Measurements from ENCODE around the gene FARP1. TPM values are rescaled to one million over a fixed set of nuclear protein-coding genes. Genes with fewer than 3 reads are reported as not detected.

FARP1 gene
- total and polyA plus RNA-seq, 2 experiments from 2014 or later: 43.2 to 44.2 TPM

DNA sequence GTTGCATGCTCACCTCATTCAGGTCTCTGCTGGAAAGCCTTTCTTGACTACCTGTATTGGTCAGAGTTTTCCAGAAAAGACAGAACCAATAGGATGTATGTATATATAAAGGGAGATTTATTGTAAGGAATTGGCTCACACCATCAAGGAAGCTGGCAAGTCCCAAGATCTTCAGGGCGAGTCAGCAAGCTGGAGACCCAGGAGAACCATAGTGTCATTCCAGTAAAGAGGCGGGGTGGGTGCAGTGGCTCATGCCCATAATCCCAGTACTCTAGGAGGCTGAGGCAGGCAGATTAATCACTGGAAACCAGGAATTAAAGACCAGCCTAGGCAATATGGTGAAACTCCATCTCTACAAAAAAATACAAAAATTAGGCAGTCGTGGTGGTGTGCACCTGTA lies 30.4 kb upstream of the FARP1 start:
- no peak for DNase-seq (ENCODE audit: low read depth in 1 of 2, low spot score in 1 of 2)
- Histone ChIP-seq H3K4me1 (ENCODE audit: low read depth) (no peaks in the 10 kb centered on the region), H3K4me3 (no peak overlapping the region), H3K27me3 (no peaks in the 10 kb centered on the region), H3K9me3 (ENCODE audit: low read depth) (no peaks in the 10 kb centered on the region), H3K27ac (no peak overlapping the region), H3K36me3 (no peaks in the 10 kb centered on the region)
- TF ChIP-seq, protein P1, sequence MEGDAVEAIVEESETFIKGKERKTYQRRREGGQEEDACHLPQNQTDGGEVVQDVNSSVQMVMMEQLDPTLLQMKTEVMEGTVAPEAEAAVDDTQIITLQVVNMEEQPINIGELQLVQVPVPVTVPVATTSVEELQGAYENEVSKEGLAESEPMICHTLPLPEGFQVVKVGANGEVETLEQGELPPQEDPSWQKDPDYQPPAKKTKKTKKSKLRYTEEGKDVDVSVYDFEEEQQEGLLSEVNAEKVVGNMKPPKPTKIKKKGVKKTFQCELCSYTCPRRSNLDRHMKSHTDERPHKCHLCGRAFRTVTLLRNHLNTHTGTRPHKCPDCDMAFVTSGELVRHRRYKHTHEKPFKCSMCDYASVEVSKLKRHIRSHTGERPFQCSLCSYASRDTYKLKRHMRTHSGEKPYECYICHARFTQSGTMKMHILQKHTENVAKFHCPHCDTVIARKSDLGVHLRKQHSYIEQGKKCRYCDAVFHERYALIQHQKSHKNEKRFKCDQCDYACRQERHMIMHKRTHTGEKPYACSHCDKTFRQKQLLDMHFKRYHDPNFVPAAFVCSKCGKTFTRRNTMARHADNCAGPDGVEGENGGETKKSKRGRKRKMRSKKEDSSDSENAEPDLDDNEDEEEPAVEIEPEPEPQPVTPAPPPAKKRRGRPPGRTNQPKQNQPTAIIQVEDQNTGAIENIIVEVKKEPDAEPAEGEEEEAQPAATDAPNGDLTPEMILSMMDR (IDR thresholded peaks at IDR 0.05; ENCODE audit: low read depth, low read length): no peak

GRCh38 chr13:98118865-98119264 lies 24.0 kb upstream of the FARP1 start:
- Histone ChIP-seq H3K4me1 (ENCODE audit: low read depth) (no peaks in the 10 kb centered on the region), H3K27me3 (no peaks in the 10 kb centered on the region), H3K27ac (no peak overlapping the region), H3K4me3 (no peak overlapping the region), H3K9me3 (ENCODE audit: low read depth) (no peaks in the 10 kb centered on the region), H3K36me3 (no peaks in the 10 kb centered on the region)
- TF ChIP-seq, protein P1 (IDR thresholded peaks at IDR 0.05; ENCODE audit: low read depth, low read length): no peak
- no peak for DNase-seq (ENCODE audit: low read depth in 1 of 2, low spot score in 1 of 2)

- DNase-seq (ENCODE audit: low read depth in 1 of 2, low spot score in 1 of 2): no peak
Observed at GRCh38 chr13:98123176-98123575, 19.7 kb upstream of the FARP1 start.

DNA sequence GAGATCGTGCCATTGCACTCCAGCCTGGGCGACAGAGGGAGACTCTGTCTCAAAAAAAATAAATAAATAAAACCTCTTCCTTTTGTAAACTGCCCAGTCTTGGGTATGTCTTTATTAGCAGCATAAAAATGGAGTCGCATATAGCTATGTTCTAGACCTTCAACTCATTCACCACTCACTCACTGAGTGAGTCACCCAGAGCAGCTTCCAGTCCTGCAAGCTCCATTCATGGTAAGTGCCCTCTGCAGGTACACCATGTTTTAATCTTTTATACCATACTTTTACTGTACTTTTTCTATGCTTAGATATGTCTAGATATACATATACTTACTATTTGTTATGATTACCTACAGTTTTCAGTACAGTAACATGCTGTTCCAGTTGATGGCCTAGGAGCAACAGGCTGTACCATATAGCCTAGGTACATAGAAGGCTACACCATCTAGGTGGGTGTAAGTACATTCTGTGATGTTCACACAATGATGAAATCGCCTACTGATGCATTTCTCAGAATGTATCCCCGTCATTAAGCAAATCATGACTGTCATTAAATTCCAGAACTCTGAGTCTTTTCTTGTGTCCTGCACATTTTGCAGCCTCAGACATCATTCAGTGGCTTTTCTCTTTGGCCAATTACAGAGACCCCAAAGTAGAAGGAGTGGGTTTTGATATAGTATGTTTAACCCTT lies 13.7 kb upstream of the FARP1 start:
- H3K27ac ChIP-seq: no peak overlapping the region
- H3K4me3 ChIP-seq: no peak overlapping the region
- TF ChIP-seq, protein P1 (IDR thresholded peaks at IDR 0.05; ENCODE audit: low read depth, low read length): no peak
- H3K27me3 ChIP-seq: no peaks in the 10 kb centered on the region
- no peaks in the 10 kb centered on the region for H3K4me1 ChIP-seq (ENCODE audit: low read depth)
- peak in 1 of 2 donors; percentile 15 for DNase-seq (ENCODE audit: low read depth in 1 of 2, low spot score in 1 of 2)
- no peaks in the 10 kb centered on the region for H3K9me3 ChIP-seq (ENCODE audit: low read depth)
- H3K36me3 ChIP-seq: no peaks in the 10 kb centered on the region

More at GRCh38 chr13:98123176-98123575, 19.7 kb upstream of the FARP1 start:
- Histone ChIP-seq H3K27me3 (no peaks in the 10 kb centered on the region), H3K9me3 (ENCODE audit: low read depth) (no peaks in the 10 kb centered on the region), H3K27ac (no peak overlapping the region), H3K4me1 (ENCODE audit: low read depth) (no peaks in the 10 kb centered on the region), H3K4me3 (no peak overlapping the region), H3K36me3 (no peaks in the 10 kb centered on the region)
- TF ChIP-seq, protein P1 (IDR thresholded peaks at IDR 0.05; ENCODE audit: low read depth, low read length): no peak

- DNase-seq (ENCODE audit: low read depth in 1 of 2, low spot score in 1 of 2): no peak
- H3K27ac ChIP-seq: no peak overlapping the region
- no peaks in the 10 kb centered on the region for H3K4me1 ChIP-seq (ENCODE audit: low read depth)
- H3K9me3 ChIP-seq (ENCODE audit: low read depth): no peaks in the 10 kb centered on the region
- no peaks in the 10 kb centered on the region for H3K36me3 ChIP-seq
- TF ChIP-seq, protein P1 (IDR thresholded peaks at IDR 0.05; ENCODE audit: low read depth, low read length): no peak
- H3K27me3 ChIP-seq: no peaks in the 10 kb centered on the region
- no peak overlapping the region for H3K4me3 ChIP-seq
Observed at GRCh38 chr13:98133946-98134345, 8.9 kb upstream of the FARP1 start.
